H9 (cell line): Measurements from ENCODE around the gene TMEM245. TPM values are rescaled to one million over a fixed set of nuclear protein-coding genes. Genes with fewer than 3 reads are reported as not detected.

ENCODE experiments used
- DNase-seq: peaks from one replicate; pipeline ENCODE4 v3.0.0-alpha.2; 2017
- H2AFZ ChIP-seq: one replicate; pipeline ENCODE4 v1.6.1; 2013; ENCODE audit warnings: mild to moderate bottlenecking, low read length, control low read depth, moderate library complexity
- H2AK5ac ChIP-seq: 2 replicates; pipeline ENCODE4 v1.6.1; 2013; ENCODE audit warnings: low read length, control low read depth, mixed read lengths; ENCODE audit not compliant: insufficient read length
- H2BK120ac ChIP-seq: one replicate; pipeline ENCODE4 v1.6.1; 2013; ENCODE audit warnings: low read depth, mild to moderate bottlenecking, low read length, control low read depth, inconsistent platforms; ENCODE audit not compliant: poor library complexity, severe bottlenecking
- H2BK12ac ChIP-seq: 2 replicates; pipeline ENCODE4 v1.6.1; 2013; ENCODE audit warnings: low read length, control low read depth, mixed read lengths, low read depth; ENCODE audit not compliant: insufficient read length
- H2BK15ac ChIP-seq: 2 replicates; pipeline ENCODE4 v1.6.1; 2013; ENCODE audit warnings: low read depth, low read length, control low read depth
- H2BK20ac ChIP-seq: one replicate; pipeline ENCODE4 v1.6.1; 2013; ENCODE audit warnings: low read depth, mild to moderate bottlenecking, low read length, control low read depth, inconsistent platforms; ENCODE audit not compliant: poor library complexity, severe bottlenecking
- H2BK5ac ChIP-seq: 2 replicates; pipeline ENCODE4 v1.6.1; 2013; ENCODE audit warnings: low read length, control low read depth, mixed read lengths; ENCODE audit not compliant: insufficient read length
- H3K14ac ChIP-seq: 2 replicates; pipeline ENCODE4 v1.6.1; 2013; ENCODE audit warnings: low read length, control low read depth; ENCODE audit not compliant: insufficient read depth
- H3K18ac ChIP-seq: 2 replicates; pipeline ENCODE4 v1.6.1; 2013; ENCODE audit warnings: low read depth, mild to moderate bottlenecking, mixed read lengths, low read length, control low read depth; ENCODE audit not compliant: insufficient read length
- H3K23ac ChIP-seq: 2 replicates; pipeline ENCODE4 v1.6.1; 2013; ENCODE audit warnings: low read length, control low read depth, mixed read lengths, low read depth; ENCODE audit not compliant: insufficient read length
- H3K23me2 ChIP-seq: 2 replicates; pipeline ENCODE4 v1.6.1; 2013; ENCODE audit warnings: low read depth, mild to moderate bottlenecking, mixed read lengths, low read length, control low read depth; ENCODE audit not compliant: insufficient read length, poor library complexity, severe bottlenecking
- H3K27ac ChIP-seq: 2 replicates; pipeline ENCODE4 v1.5.1; 2013; ENCODE audit warnings: low read length, control low read depth, mixed read lengths, low read depth; ENCODE audit not compliant: insufficient read length
- H3K27me3 ChIP-seq: 2 replicates; pipeline ENCODE4 v1.6.1; 2013; ENCODE audit warnings: low read length, control low read depth, inconsistent platforms; ENCODE audit not compliant: insufficient read depth
- H3K4ac ChIP-seq: 2 replicates; pipeline ENCODE4 v1.6.1; 2013; ENCODE audit warnings: low read depth, mild to moderate bottlenecking, control low read depth, inconsistent platforms, low read length, moderate library complexity
- H3K4me1 ChIP-seq: 2 replicates; pipeline ENCODE4 v1.6.1; 2013; ENCODE audit warnings: low read length, control low read depth, inconsistent platforms; ENCODE audit not compliant: insufficient read depth
- H3K4me2 ChIP-seq: 2 replicates; pipeline ENCODE4 v1.6.1; 2013; ENCODE audit warnings: low read length, control low read depth, mixed read lengths; ENCODE audit not compliant: insufficient read length, insufficient read depth
- H3K56ac ChIP-seq: 2 replicates; pipeline ENCODE4 v1.6.1; 2013; ENCODE audit warnings: low read depth, mild to moderate bottlenecking, mixed read lengths, low read length, control low read depth; ENCODE audit not compliant: insufficient read length
- H3K79me1 ChIP-seq: 2 replicates; pipeline ENCODE4 v1.6.1; 2013; ENCODE audit warnings: low read depth, mild to moderate bottlenecking, moderate library complexity, low read length, control low read depth, inconsistent platforms; ENCODE audit not compliant: insufficient read depth, poor library complexity, severe bottlenecking
- H3K79me2 ChIP-seq: 2 replicates; pipeline ENCODE4 v1.6.1; 2013; ENCODE audit warnings: low read length, control low read depth, inconsistent platforms; ENCODE audit not compliant: insufficient read depth
- H3K9ac ChIP-seq: 2 replicates; pipeline ENCODE4 v1.6.1; 2013; ENCODE audit warnings: low read length, control low read depth, mixed read lengths; ENCODE audit not compliant: insufficient read length; ENCODE audit errors: extremely low read depth
- H3K9me3 ChIP-seq: one replicate; pipeline ENCODE4 v1.6.1; 2013; ENCODE audit warnings: low read depth, low read length, inconsistent platforms; ENCODE audit not compliant: control insufficient read depth
- H3T11ph ChIP-seq: one replicate; pipeline ENCODE4 v1.6.1; 2013; ENCODE audit warnings: mild to moderate bottlenecking, low read length, control low read depth, inconsistent platforms
- H4K20me1 ChIP-seq: one replicate; pipeline ENCODE4 v1.6.1; 2013; ENCODE audit not compliant: control insufficient read depth, insufficient read length, insufficient read depth
- H4K5ac ChIP-seq: 2 replicates; pipeline ENCODE4 v1.6.1; 2013; ENCODE audit warnings: low read depth, mild to moderate bottlenecking, mixed read lengths, low read length, control low read depth; ENCODE audit not compliant: insufficient read length
- H4K8ac ChIP-seq: replicated peaks from 2 replicates; pipeline ENCODE4 v1.6.1; 2013; ENCODE audit warnings: low read length, control low read depth, mixed read lengths, low read depth; ENCODE audit not compliant: insufficient read length
- H4K91ac ChIP-seq: 2 replicates; pipeline ENCODE4 v1.6.1; 2013; ENCODE audit warnings: low read depth, mild to moderate bottlenecking, moderate library complexity, mixed read lengths, low read length, control low read depth; ENCODE audit not compliant: insufficient read length
- H3K27ac Mint-ChIP-seq, 3 experiments: 2 replicates in 2 of 3; 3 replicates in 1 of 3; pipeline ENCODE4 v1.8.0; 2020 to 2021; ENCODE audit warnings: mixed read lengths in 3 of 3, mild to moderate bottlenecking in 1 of 3, moderate library complexity in 1 of 3
- H3K27me3 Mint-ChIP-seq: 2 replicates; pipeline ENCODE4 v1.8.0; 2021; ENCODE audit warnings: low read depth, mild to moderate bottlenecking, moderate library complexity, mixed read lengths
- H3K36me3 Mint-ChIP-seq, 3 experiments: 2 replicates in 2 of 3; 3 replicates in 1 of 3; pipeline ENCODE4 v1.8.0; 2020 to 2021; ENCODE audit warnings: low read depth in 3 of 3, mixed read lengths in 3 of 3; ENCODE audit not compliant: insufficient read depth in 1 of 3
- H3K4me1 Mint-ChIP-seq, 2 experiments: 2 replicates each; pipeline ENCODE4 v1.8.0; 2020; ENCODE audit warnings: mixed read lengths in 2 of 2
- H3K4me3 Mint-ChIP-seq, 2 experiments: 2 replicates in 1 of 2; 3 replicates in 1 of 2; pipeline ENCODE4 v1.8.0; 2020 to 2021; ENCODE audit warnings: mild to moderate bottlenecking in 2 of 2, mixed read lengths in 2 of 2, moderate library complexity in 1 of 2
- H3K9me3 Mint-ChIP-seq, 2 experiments: 2 replicates in 1 of 2; 3 replicates in 1 of 2; pipeline ENCODE4 v1.8.0; 2020; ENCODE audit warnings: mild to moderate bottlenecking in 2 of 2, mixed read lengths in 2 of 2, moderate library complexity in 1 of 2
- WGBS: extraction: QIAGEN DNeasy Blood & Tissue Kit; methylation state at CpG from one replicate; pipeline ENCODE4 v1.1.7; 2013; ENCODE audit warnings: missing lambda C conversion rate, low lambda C conversion rate, mixed read lengths; ENCODE audit not compliant: insufficient read length; ENCODE audit errors: extremely low coverage; 5-methylcytosine and 5-hydroxymethylcytosine counted together
- total RNA-seq: library from RNA; stranded (reverse); gene quantifications from 2 replicates; pipeline ENCODE4 v1.2.1, GENCODE V29; 2021
- TF ChIP-seq, protein P1 (sequence below): fragments of 200-600 bp; sonication (generic); conservative IDR thresholded peaks from 3 replicates; pipeline ENCODE4 v1.8.0; 2021; ENCODE audit warnings: antibody characterized with exemption, mild to moderate bottlenecking

The TMEM245 gene
- total RNA-seq, 1 experiment from 2014 or later: 37.9 TPM

DNA sequence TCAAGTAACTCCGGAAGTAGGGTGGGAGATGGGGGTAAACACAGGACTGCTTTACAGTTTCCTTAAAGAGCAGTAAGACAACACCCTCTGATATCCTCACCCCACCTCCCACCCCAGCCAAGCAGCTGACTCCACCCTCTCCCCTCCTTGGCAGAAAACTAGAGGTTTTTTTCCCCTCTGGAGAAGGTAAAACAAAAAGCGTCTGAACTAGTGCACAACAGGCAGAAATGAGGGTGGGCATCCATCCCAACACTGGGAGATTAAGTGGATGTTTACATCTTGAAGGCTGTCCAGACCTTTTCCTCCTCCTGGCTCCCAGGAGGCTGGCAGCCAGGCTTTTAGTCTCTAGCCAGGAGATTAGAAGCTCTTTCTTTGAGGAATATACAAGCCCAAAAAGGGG is 92.6 kb downstream of the TMEM245 start:
- no peaks in the 10 kb centered on the region for H3K27me3 ChIP-seq
- no peak overlapping the region for H3K4ac ChIP-seq
- no peak overlapping the region for H2BK120ac ChIP-seq
- peak overlapping the region in 2 of 3 experiments; percentile 19 to 65; a peak in 2 of 7 replicates for H3K27ac Mint-ChIP-seq
- H4K8ac ChIP-seq: no peak overlapping the region
- no peak for DNase-seq
- H3K56ac ChIP-seq: no peak overlapping the region
- H2BK20ac ChIP-seq: no peak overlapping the region
- no peaks in the 10 kb centered on the region for H3K79me2 ChIP-seq
- H4K91ac ChIP-seq: no peak overlapping the region
- no peak overlapping the region for H3K18ac ChIP-seq
- no peak overlapping the region for H2AK5ac ChIP-seq
- no peak overlapping the region for H3T11ph ChIP-seq
- H3K27me3 Mint-ChIP-seq: no peaks in the 10 kb centered on the region
- H3K79me1 ChIP-seq: no peaks in the 10 kb centered on the region
- no peak overlapping the region for H3K23ac ChIP-seq
- no peak overlapping the region for H3K27ac ChIP-seq
- no peak overlapping the region for H3K4me2 ChIP-seq
- H2BK5ac ChIP-seq: no peak overlapping the region
- no peak overlapping the region for H3K4me3 Mint-ChIP-seq
- H3K9me3 Mint-ChIP-seq: no peaks in the 10 kb centered on the region
- peaks cover 2 to 14% (median 10%) of the 10 kb centered on the region in 3 experiments; a peak in 6 of 7 replicates for H3K36me3 Mint-ChIP-seq
- no peak overlapping the region for H3K14ac ChIP-seq
- no peak overlapping the region for H3K9ac ChIP-seq
- H3K4me1 ChIP-seq: no peaks in the 10 kb centered on the region
- no peaks in the 10 kb centered on the region for H3K9me3 ChIP-seq
- TF ChIP-seq, protein P1, sequence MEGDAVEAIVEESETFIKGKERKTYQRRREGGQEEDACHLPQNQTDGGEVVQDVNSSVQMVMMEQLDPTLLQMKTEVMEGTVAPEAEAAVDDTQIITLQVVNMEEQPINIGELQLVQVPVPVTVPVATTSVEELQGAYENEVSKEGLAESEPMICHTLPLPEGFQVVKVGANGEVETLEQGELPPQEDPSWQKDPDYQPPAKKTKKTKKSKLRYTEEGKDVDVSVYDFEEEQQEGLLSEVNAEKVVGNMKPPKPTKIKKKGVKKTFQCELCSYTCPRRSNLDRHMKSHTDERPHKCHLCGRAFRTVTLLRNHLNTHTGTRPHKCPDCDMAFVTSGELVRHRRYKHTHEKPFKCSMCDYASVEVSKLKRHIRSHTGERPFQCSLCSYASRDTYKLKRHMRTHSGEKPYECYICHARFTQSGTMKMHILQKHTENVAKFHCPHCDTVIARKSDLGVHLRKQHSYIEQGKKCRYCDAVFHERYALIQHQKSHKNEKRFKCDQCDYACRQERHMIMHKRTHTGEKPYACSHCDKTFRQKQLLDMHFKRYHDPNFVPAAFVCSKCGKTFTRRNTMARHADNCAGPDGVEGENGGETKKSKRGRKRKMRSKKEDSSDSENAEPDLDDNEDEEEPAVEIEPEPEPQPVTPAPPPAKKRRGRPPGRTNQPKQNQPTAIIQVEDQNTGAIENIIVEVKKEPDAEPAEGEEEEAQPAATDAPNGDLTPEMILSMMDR: no peak
- H4K5ac ChIP-seq: no peak overlapping the region
- H2AFZ ChIP-seq: no peak overlapping the region
- no peaks in the 10 kb centered on the region for H3K23me2 ChIP-seq
- no peaks in the 10 kb centered on the region for H4K20me1 ChIP-seq
- no CpG with 5 or more reads among the region's 2 CpGs for WGBS
- no peak overlapping the region for H2BK15ac ChIP-seq
- no peak overlapping the region for H2BK12ac ChIP-seq
- peaks cover 9 to 15% of the 10 kb centered on the region in 2 experiments for H3K4me1 Mint-ChIP-seq
